Activated naive CD8-positive, alpha-beta T cell treated with anti-CD3 and anti-CD28 coated beads, Interleukin-2, amount 50 U/mL, for 24 hours (primary cell): ENCODE results near the gene ETS1.

Source experiments
- ATAC-seq: fragments of 150-1000 bp; cut with Tn5 transposase; one replicate; pipeline ENCODE4 v1.10.0; 2021
- DNase-seq: peaks from one replicate; pipeline ENCODE4 v3.0.0; 2021
- H3K27ac Mint-ChIP-seq: one replicate; pipeline ENCODE4 v1.8.0; 2021; ENCODE audit warnings: mild to moderate bottlenecking, mixed read lengths
- H3K27me3 Mint-ChIP-seq: one replicate; pipeline ENCODE4 v1.8.0; 2021; ENCODE audit warnings: mixed read lengths
- H3K36me3 Mint-ChIP-seq: one replicate; pipeline ENCODE4 v1.8.0; 2021; ENCODE audit warnings: low read depth, mixed read lengths
- H3K4me1 Mint-ChIP-seq: one replicate; pipeline ENCODE4 v1.8.0; 2021; ENCODE audit warnings: mixed read lengths
- H3K4me3 Mint-ChIP-seq: one replicate; pipeline ENCODE4 v1.8.0; 2021; ENCODE audit warnings: mild to moderate bottlenecking, moderate library complexity, mixed read lengths
- H3K9me3 Mint-ChIP-seq: one replicate; pipeline ENCODE4 v1.8.0; 2021; ENCODE audit warnings: mixed read lengths

The ETS1 gene

DNA sequence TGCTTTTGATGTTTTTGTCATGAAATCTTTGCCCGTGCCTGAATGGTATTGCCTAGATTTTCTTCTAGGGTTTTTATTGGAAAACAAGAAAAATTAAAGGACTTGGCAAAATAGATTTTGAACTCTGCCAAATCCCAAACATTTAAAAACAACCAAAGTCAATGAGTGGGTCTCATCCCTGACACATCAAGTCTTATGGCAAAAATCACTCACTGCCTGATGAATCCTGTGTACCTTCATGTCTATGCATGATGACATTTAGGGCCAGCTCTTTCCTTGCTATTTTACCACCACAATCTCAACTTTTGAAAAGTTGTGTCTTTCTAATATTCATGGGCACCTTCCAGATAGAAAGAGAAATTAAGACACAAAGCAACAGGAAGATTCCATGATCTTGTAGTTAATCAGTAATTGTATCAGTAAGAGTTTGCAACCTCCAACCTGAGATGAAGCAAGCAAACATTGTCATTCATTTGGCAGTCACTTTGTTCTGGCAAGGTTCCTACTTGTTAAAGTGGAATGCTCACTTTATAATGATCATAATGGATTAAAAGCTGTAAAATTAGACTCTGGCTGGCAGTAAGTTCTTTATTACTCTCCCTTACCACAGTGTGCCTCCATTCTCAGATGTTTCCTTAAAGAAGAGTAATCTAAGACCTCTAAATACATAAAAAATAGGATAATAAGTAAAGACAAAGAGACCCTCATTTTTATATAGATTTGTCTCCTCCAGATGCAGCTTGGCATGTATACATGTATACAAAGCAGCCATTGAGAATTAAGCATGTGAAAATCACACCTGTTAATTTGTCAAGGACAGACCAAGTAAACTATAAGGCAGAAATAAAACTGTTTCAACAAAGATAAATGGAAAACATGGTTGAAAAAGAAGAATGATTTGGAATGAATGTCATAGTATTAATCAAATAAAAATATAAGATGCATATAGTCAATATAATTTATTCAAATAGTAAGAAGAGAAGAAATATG, 51.6 kb downstream of the ETS1 start:
- Mint-ChIP-seq H3K27ac (no peak overlapping the region), H3K27me3 (no peaks in the 10 kb centered on the region), H3K4me1 (peaks cover 24% of the 10 kb centered on the region), H3K4me3 (no peak overlapping the region), H3K36me3 (no peaks in the 10 kb centered on the region), H3K9me3 (peaks cover 6% of the 10 kb centered on the region)
- ATAC-seq (peak; percentile 66), DNase-seq (no peak)

DNA sequence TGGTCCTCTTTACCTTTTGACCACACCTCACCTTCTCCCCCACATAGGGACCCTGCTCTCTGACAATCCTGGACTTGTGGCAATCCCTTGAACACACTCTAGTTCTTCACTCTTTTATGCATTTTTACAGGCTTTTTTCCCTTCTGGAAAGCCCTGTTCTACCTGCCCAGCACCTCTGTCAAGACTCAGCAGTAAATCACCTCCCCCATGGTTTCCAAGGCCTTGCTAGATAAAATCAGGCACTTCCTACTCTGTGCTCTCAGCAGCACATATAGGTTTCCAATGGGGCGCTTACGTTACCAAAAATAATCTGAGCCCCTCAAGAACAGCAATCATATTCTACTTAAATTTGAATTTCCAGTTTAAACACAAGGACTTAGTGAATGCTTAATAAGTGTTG, 53.9 kb downstream of the ETS1 start:
- H3K27ac Mint-ChIP-seq, result no peak overlapping the region
- no peak for DNase-seq
- peaks cover 44% of the 10 kb centered on the region for H3K4me1 Mint-ChIP-seq

DNA sequence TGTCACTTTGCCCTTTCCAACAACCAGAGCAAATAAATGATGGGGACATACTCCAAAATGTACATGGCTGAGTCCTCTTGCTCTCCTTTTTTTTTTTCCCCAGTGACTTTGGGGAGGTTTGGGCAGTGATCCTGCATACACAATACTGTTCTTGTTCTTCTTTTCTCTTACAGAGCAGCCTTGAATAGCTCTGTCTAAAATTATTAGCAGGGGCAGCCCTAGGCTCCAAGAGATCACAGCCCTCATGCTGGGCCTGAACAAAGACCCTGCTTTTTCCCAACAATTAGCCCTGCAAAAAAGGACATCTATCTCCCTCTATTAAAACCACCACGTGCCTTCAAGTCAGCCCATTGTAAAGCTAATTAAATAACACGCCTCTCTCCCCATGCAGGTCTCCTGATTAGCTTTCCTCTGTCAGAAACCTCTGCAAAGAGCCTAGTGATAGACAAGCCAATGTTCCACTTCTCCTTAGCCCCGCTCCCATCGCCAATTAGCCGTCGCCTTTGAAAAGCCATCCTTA, 54.7 kb downstream of the ETS1 start:
- Mint-ChIP-seq H3K27me3 (no peaks in the 10 kb centered on the region), H3K9me3 (peaks cover 6% of the 10 kb centered on the region), H3K36me3 (no peaks in the 10 kb centered on the region), H3K4me1 (peaks cover 53% of the 10 kb centered on the region), H3K27ac (no peak overlapping the region), H3K4me3 (no peak overlapping the region)
- ATAC-seq (no peak), DNase-seq (no peak)

More for the DNA sequence above, 53.9 kb downstream of the ETS1 start:
- no peaks in the 10 kb centered on the region for H3K36me3 Mint-ChIP-seq
- H3K27me3 Mint-ChIP-seq, result no peaks in the 10 kb centered on the region
- peaks cover 6% of the 10 kb centered on the region for H3K9me3 Mint-ChIP-seq
- no peak overlapping the region for H3K4me3 Mint-ChIP-seq
- no peak for ATAC-seq

DNA sequence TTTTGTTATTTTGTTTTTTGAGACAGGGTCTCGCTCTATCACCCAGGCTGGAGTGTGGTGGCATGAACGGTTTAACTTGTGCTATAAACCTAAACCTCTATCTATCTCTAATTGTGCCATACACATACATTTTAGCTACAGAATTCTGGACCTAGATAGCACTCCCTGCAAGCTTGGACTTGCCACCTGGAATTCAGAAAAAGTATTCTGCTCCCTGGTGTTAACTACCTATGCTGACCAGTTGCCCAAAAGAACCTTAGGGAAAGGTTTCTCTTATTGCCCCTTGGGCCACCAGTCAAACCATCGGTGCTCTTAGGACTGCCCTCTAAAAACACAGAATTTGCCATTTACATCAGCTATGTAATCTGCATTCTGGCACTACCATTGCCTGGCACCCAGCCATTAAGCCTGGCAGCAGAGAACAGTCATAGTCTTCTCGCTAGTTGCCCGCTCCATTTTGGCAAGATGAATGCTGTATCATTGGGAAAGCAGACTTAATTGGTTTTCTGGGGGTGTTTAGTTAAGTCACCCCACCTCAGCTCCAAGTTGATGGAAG, 55.3 kb downstream of the ETS1 start:
- ATAC-seq (no peak), DNase-seq (no peak)
- H3K27ac Mint-ChIP-seq, result no peak overlapping the region
- no peak overlapping the region for H3K4me3 Mint-ChIP-seq
- no peaks in the 10 kb centered on the region for H3K27me3 Mint-ChIP-seq
- H3K4me1 Mint-ChIP-seq, result peaks cover 58% of the 10 kb centered on the region
- H3K9me3 Mint-ChIP-seq, result peaks cover 6% of the 10 kb centered on the region
- H3K36me3 Mint-ChIP-seq, result no peaks in the 10 kb centered on the region

DNA sequence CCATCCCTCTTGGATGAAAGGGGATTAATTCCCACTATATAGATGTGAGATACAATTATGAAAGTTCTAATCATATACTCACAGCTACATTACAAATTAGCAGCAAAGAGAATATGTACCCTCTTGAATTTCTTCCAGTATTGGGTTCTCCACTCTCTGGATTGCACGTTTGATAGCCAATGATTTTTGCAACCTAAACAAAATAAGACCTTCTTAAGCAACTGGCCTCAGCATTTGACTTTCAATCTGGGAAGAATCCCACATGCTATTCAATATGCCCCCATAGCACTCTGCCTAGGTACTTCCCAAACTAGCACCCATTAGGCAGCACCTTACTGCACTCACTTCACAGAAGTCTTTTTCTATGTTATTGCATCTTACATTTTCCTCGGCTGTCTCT, 55.8 kb downstream of the ETS1 start:
- DNase-seq (no peak), ATAC-seq (no peak)
- no peaks in the 10 kb centered on the region for H3K36me3 Mint-ChIP-seq
- H3K9me3 Mint-ChIP-seq, result peaks cover 6% of the 10 kb centered on the region
- peaks cover 63% of the 10 kb centered on the region for H3K4me1 Mint-ChIP-seq
- no peak overlapping the region for H3K27ac Mint-ChIP-seq
- no peaks in the 10 kb centered on the region for H3K27me3 Mint-ChIP-seq
- H3K4me3 Mint-ChIP-seq, result no peak overlapping the region

DNA sequence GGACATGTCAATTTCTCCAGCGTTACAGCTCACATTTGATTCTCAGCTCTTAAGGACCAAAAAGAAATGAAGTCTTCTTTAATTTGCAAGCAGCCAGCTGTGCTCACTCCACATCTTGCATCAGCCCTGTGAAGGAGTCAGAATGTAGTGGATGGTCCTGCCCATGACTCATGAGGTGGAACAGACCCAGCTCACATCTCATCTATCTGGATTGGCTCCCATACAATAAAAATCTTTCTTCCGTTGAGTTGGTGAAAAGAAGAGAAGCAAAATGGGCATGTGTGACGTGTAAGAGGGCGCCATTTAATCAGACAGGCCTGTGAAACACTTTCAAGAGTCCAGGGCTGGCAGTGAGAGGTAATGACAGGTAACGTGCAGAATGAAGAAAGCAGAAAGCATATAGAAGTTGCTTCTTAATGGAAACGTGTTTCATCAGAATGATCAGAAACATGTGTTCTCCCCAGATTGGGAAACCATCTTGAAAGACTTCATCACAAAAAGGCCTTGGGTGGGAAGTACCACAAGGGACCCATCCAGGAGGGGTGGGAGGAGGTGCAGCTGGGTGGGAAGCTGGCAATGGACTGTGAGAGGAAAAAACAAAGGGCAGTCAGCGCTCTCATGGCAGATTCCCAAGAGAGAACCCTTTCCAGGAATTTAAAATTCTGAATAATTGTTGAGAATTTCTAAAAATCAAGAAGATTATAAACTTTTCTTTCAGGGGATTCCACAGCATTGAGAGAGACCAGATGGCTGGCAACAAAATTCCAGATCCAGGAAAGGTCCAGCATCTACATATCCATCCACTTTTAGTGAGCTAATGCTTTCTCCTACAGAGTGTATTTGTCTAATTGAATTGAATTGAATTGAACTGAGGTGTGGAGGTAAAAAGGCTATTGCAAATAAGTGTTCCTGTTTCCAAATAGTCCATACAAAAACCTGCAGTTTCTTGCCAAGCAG, 57.0 kb downstream of the ETS1 start:
- H3K9me3 Mint-ChIP-seq, result peaks cover 6% of the 10 kb centered on the region
- no peak overlapping the region for H3K4me3 Mint-ChIP-seq
- ATAC-seq (no peak), DNase-seq (no peak)
- no peaks in the 10 kb centered on the region for H3K27me3 Mint-ChIP-seq
- H3K4me1 Mint-ChIP-seq, result peaks cover 68% of the 10 kb centered on the region
- H3K36me3 Mint-ChIP-seq, result no peaks in the 10 kb centered on the region
- peak overlapping the region; percentile 4 for H3K27ac Mint-ChIP-seq

DNA sequence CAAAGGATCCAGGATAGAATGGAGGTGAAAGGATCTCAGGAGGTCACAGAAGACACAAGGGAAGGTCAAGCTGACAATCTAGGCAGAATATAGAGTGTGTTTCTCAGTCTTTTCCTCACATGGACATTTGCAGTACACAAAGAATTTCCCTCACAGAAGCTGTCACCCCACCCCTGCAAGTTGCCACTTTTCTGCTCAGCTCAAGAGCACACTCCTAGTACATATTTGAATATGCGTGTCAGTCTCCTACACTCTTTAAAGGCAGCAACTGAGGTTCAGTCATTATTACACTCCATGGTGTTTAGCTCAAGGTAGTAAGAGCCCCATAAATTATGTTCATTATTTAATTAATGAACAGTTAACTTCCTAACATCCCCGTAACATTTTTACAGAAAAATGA, 59.1 kb downstream of the ETS1 start:
- Mint-ChIP-seq H3K4me1 (peaks cover 71% of the 10 kb centered on the region), H3K36me3 (no peaks in the 10 kb centered on the region), H3K27me3 (no peaks in the 10 kb centered on the region), H3K4me3 (peak overlapping the region; percentile 23), H3K27ac (peak overlapping the region; percentile 74), H3K9me3 (no peaks in the 10 kb centered on the region)
- no peak for DNase-seq
- peak; percentile 30 for ATAC-seq

DNA sequence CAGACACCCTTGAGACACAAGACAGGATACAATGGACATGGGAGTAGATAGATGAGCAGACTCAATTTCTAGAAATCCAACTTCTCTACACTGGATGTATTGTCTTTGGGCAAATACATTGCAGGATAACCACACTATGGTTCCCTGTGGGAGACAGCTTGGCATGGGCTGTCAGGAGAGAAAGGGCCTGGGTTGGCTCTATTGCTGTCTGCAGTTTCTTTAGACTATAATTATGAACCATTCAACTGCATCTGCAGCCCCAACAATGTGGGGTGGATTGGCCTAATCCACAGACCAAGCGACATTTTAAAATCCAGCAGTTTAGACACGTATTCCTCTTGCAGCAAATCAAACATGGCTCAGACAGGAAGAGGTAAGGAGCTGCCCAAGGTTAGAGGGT, 60.3 kb downstream of the ETS1 start:
- Mint-ChIP-seq H3K27me3 (no peaks in the 10 kb centered on the region), H3K27ac (peak overlapping the region; percentile 100), H3K36me3 (peaks cover 2% of the 10 kb centered on the region), H3K9me3 (no peaks in the 10 kb centered on the region), H3K4me3 (no peak overlapping the region), H3K4me1 (peaks cover 78% of the 10 kb centered on the region)
- ATAC-seq, result no peak
- no peak for DNase-seq

DNA sequence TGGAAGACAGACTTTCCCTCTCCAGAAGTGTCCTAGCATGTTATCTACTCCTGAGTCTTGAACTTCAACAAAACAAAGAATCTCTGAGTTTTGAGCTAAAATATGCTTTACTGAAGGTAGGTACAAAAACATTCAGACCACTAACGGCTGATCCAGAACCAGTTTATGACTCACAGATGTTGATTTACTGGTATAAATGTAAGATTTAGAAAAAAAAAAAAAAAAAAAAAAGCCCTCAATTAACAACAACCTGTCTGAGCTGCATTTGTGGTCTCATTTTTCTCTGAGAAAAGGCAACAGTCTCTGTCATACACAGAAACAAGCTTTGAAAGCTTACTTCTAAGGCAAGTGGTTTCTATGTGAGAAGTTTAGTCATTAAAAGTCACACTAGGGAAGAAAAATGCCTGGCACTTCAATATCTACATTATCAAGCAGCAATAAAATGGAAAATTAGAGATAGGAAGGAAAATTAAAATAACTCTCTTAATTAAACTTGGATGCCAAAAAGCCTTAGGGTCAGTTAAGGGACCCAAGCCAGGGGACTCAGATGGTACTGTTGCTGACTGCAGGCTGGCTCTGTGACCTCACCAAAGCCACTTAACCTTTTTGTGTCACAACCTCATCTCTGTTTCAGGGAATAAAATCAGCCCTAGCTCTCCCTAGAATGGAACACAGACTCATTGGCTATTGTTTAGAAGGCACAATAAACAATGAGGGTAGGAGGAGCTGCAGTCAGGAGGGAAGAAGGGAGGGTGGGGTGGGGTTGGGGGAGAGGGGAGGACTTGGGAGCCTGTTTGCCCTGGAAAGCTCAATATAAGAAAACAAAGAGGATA, 61.7 kb downstream of the ETS1 start:
- peaks cover 78% of the 10 kb centered on the region for H3K4me1 Mint-ChIP-seq
- H3K4me3 Mint-ChIP-seq, result peak overlapping the region; percentile 50
- H3K9me3 Mint-ChIP-seq, result no peaks in the 10 kb centered on the region
- H3K36me3 Mint-ChIP-seq, result peaks cover 10% of the 10 kb centered on the region
- H3K27me3 Mint-ChIP-seq, result no peaks in the 10 kb centered on the region
- ATAC-seq (peak; percentile 55), DNase-seq (no peak)
- peak overlapping the region; percentile 100 for H3K27ac Mint-ChIP-seq

DNA sequence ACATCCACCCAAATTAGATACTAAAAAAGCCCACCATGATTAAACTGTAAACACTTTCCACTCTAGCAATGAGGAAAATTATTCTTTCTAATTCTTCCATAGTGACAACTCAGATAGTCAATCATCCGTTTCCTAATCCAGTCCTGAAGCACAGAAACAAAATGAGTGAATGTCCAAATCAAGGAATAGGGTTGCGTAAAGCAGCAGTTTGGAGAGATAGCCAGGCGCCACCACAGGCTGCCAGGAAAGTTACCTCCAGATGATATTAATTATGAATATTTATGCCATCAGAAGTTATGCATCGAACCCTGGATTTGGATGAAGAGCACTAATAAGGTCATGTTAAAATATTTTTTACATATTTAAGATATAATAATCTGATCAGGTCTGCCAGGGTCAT, 63.2 kb downstream of the ETS1 start:
- Mint-ChIP-seq H3K36me3 (peaks cover 23% of the 10 kb centered on the region), H3K4me3 (peak overlapping the region; percentile 95), H3K27ac (peak overlapping the region; percentile 100), H3K4me1 (peaks cover 64% of the 10 kb centered on the region), H3K27me3 (no peaks in the 10 kb centered on the region), H3K9me3 (no peaks in the 10 kb centered on the region)
- DNase-seq, result no peak
- ATAC-seq, result no peak

DNA sequence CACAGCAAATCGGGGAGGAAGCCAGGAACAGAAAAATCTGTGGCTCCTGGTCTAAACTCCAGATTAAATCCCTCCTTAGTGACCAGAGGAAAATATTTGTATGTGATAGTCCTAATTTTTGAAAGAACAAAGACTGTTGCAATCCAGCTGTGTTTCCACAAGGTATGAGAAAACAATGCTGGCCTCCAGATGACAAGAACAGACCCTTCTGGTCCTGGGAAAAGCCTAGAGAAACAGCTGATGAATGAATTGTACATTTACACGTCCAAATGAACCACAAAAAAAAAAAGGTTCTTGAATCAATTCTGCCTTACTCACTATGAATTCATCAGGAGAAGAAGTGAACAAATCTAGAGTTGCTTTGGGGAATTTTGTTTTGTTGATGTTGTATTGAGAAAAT, 63.7 kb downstream of the ETS1 start:
- DNase-seq, result no peak
- Mint-ChIP-seq H3K27ac (peak overlapping the region; percentile 100), H3K36me3 (peaks cover 28% of the 10 kb centered on the region), H3K27me3 (no peaks in the 10 kb centered on the region), H3K4me3 (peak overlapping the region; percentile 95), H3K9me3 (no peaks in the 10 kb centered on the region), H3K4me1 (peaks cover 59% of the 10 kb centered on the region)
- ATAC-seq, result no peak

DNA sequence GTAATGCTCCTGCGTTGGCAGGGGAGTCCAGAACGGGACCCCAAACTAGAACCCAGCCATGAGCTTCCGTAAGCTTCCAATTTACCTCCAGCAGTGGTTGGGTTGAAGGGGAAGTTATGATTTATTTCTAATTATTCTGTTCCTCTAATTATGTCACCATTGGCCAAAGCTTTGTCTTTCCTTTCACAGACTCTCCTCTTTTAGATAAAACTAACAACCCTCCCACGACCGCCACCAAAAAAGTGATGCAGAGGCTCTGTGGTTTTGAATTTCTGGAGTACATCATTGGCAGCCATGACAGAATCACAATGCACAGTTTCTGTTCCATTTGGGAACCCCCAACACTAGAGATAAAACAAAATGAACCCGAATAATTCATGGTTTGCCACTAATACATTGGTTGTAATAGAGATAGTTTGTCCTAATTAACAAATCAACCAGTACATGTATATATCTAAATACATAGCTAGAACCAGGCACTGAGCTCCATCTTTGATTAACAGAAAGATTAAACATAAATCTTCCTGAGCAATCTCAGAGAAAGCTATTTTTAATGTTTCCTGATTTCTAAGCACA, 64.3 kb downstream of the ETS1 start:
- Mint-ChIP-seq H3K4me3 (peak overlapping the region; percentile 95), H3K9me3 (no peaks in the 10 kb centered on the region), H3K27me3 (no peaks in the 10 kb centered on the region), H3K4me1 (peaks cover 58% of the 10 kb centered on the region), H3K36me3 (peaks cover 35% of the 10 kb centered on the region), H3K27ac (peak overlapping the region; percentile 100)
- ATAC-seq (no peak), DNase-seq (peak; percentile 69)
